K562 (cell line): ENCODE data around the gene ZNF629. TPM values are rescaled to one million over a fixed set of nuclear protein-coding genes. Genes with fewer than 3 reads are reported as not detected.

ENCODE experiments used
- ARNT ChIP-seq, 2 experiments: fragments of 450-650 bp; IDR thresholded peaks; 2 replicates each; pipeline ENCODE4 v1.6.1; 2016; ENCODE audit warnings: mild to moderate bottlenecking in 1 of 2
- CREBBP ChIP-seq: IDR thresholded peaks from one replicate; pipeline ENCODE4 v1.6.1; 2012; ENCODE audit warnings: low read depth, mild to moderate bottlenecking, control low read depth, inconsistent platforms, low read length
- CSDE1 ChIP-seq, 2 experiments: fragments of 450-650 bp; IDR thresholded peaks; 2 replicates each; pipeline ENCODE4 v1.6.1; 2016; ENCODE audit warnings: mild to moderate bottlenecking in 1 of 2
- E2F8 ChIP-seq: fragments of 450-650 bp; IDR thresholded peaks from 2 replicates; pipeline ENCODE4 v1.7.1; 2018; ENCODE audit warnings: mild to moderate bottlenecking, low read depth; ENCODE audit not compliant: partially characterized antibody
- HDGF ChIP-seq: fragments of 450-650 bp; IDR thresholded peaks from 2 replicates; pipeline ENCODE4 v1.6.1; 2016
- HNRNPUL1 ChIP-seq: fragments of 200-400 bp; formaldehyde crosslinking; IDR thresholded peaks from 2 replicates; pipeline ENCODE4 v1.6.1; 2017; ENCODE audit warnings: low read length
- MBD1 ChIP-seq: fragments of 250-450 bp; sonication (Bioruptor Pico); IDR thresholded peaks from 2 replicates; pipeline ENCODE4 v1.8.0; 2022; ENCODE audit warnings: inconsistent platforms
- NR2C2 ChIP-seq, 2 experiments: fragments of 200-800 bp in 1 of 2; sonication (Bioruptor generic) in 1 of 2; sonication (generic) in 1 of 2; formaldehyde crosslinking in 1 of 2; IDR thresholded peaks; 2 replicates each; pipeline versions ENCODE4 v1.6.1 to v1.8.0; 2016 to 2022; ENCODE audit warnings: mild to moderate bottlenecking in 1 of 2, missing compliant biosample characterization in 1 of 2, missing genetic modification characterization in 1 of 2, missing genetic modification reagents in 1 of 2
- PYGO2 ChIP-seq: fragments of 450-650 bp; IDR thresholded peaks from 2 replicates; pipeline ENCODE4 v1.6.1; 2016; ENCODE audit warnings: mild to moderate bottlenecking, missing genetic modification characterization, moderate library complexity, missing compliant biosample characterization
- SMAD2 ChIP-seq: fragments of 150-350 bp; IDR thresholded peaks from 2 replicates; pipeline ENCODE4 v1.6.1; 2014; ENCODE audit warnings: low read depth, mild to moderate bottlenecking, low read length
- SMARCE1 ChIP-seq: fragments of 450-650 bp; IDR thresholded peaks from 2 replicates; pipeline ENCODE4 v1.7.1; 2016; ENCODE audit warnings: mild to moderate bottlenecking
- TGIF2 ChIP-seq: sonication (generic); formaldehyde crosslinking; IDR thresholded peaks from 2 replicates; pipeline ENCODE4 v1.8.1; 2022; ENCODE audit warnings: mild to moderate bottlenecking, missing genetic modification reagents, moderate library complexity
- ZNF699 ChIP-seq: fragments of 250-450 bp; sonication (Bioruptor Pico); IDR thresholded peaks from 2 replicates; pipeline ENCODE4 v1.8.0; 2021; ENCODE audit warnings: mild to moderate bottlenecking, moderate library complexity; ENCODE audit not compliant: insufficient replicate concordance
- polyA plus RNA-seq, 8 experiments: library from polyadenylated mRNA; depleted of rRNA in 4 of 8; stranded (reverse) in 5 of 8; unstranded in 3 of 8; fragments of >200 nt; fragmentation: Nextera tagmentation in 2 of 8; fragmentation: Illumina TruSeq in 1 of 8; extraction: Ambion mirVana in 2 of 8; extraction: Trizol in 1 of 8; gene quantifications; 2 replicates each; pipeline versions ENCODE4 v1.2.1 to v1.2.3, GENCODE V29; 2011 to 2014; ENCODE audit warnings: inconsistent platforms in 1 of 8, missing spikeins in 1 of 8
- total RNA-seq, 7 experiments: library from RNA; depleted of rRNA in 6 of 7; stranded (reverse); fragments of >200 nt in 6 of 7; fragmentation: Illumina TruSeq in 2 of 7; extraction: Trizol in 2 of 7; gene quantifications; 2 replicates each; pipeline versions ENCODE4 v1.2.1 to v1.2.3, GENCODE V29; 2011 to 2021; ENCODE audit warnings: low replicate concordance in 1 of 7
- TF ChIP-seq, protein P1 (sequence below), 2 experiments: fragments of 450-650 bp in 1 of 2; sonication (generic) in 1 of 2; formaldehyde crosslinking in 1 of 2; IDR thresholded peaks in 1 of 2; conservative IDR thresholded peaks in 1 of 2; 2 replicates each; pipeline versions ENCODE4 v1.6.1 to v1.8.1; 2016 to 2023; ENCODE audit warnings: mild to moderate bottlenecking in 2 of 2, moderate library complexity in 2 of 2, inconsistent platforms in 1 of 2, missing genetic modification reagents in 1 of 2
- TF ChIP-seq, protein P2 (sequence below): fragments of 250-450 bp; sonication (Bioruptor Pico); IDR thresholded peaks from 2 replicates; pipeline ENCODE4 v1.5.0; 2021
- TF ChIP-seq, protein P3 (sequence below): fragments of 250-450 bp; sonication (Bioruptor Pico); IDR thresholded peaks from 2 replicates; pipeline ENCODE4 v1.5.0; 2020; ENCODE audit warnings: mild to moderate bottlenecking, borderline replicate concordance

ZNF629 gene
- total and polyA plus RNA-seq, 9 of the 15 experiments (the other 6 are each of a cell fraction or from before 2014, with no cell fraction given), result 0.44 to 18.8 (median 7.4) TPM

DNA sequence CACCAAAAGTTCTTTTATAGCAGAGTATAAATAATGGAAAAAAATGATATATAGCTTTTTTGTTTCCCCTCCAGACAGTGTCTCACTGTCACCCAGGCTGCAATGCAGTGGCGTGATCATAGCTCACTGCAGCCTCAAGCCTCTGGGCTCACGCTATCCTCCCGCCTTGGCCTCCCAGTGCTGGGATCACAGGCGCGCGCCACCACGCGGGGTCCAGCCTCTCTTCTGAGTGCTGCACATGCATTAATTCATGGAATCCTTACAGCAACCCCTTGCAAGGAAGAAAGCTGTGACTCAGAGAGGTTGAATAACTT, 18.0 kb upstream of the ZNF629 start (continued):
- no peak for TF ChIP-seq SMAD2
- no peak for TF ChIP-seq SMARCE1
- no peak for TF ChIP-seq NR2C2 (CRISPR knock-in tag; IDR thresholded peaks at IDR 0.05)
- TF ChIP-seq NR2C2 (tag; IDR thresholded peaks at IDR 0.05), result no peak
- TF ChIP-seq, protein P1, sequence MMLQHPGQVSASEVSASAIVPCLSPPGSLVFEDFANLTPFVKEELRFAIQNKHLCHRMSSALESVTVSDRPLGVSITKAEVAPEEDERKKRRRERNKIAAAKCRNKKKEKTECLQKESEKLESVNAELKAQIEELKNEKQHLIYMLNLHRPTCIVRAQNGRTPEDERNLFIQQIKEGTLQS (IDR thresholded peaks at IDR 0.05), result 0 out of 2 replicates have a peak, but pooled peaks have one; percentile 29
- TF ChIP-seq, protein P1 (CRISPR knock-in tag; conservative IDR thresholded peaks at IDR 0.05), result no peak
- TF ChIP-seq CSDE1 (IDR thresholded peaks at IDR 0.05), result no peak
- TF ChIP-seq, protein P2, sequence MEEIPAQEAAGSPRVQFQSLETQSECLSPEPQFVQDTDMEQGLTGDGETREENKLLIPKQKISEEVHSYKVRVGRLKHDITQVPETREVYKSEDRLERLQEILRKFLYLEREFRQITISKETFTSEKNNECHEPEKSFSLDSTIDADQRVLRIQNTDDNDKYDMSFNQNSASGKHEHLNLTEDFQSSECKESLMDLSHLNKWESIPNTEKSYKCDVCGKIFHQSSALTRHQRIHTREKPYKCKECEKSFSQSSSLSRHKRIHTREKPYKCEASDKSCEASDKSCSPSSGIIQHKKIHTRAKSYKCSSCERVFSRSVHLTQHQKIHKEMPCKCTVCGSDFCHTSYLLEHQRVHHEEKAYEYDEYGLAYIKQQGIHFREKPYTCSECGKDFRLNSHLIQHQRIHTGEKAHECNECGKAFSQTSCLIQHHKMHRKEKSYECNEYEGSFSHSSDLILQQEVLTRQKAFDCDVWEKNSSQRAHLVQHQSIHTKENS (CRISPR knock-in tag), result no peak
- peak; percentile 93; the same call in 1 of the 2 replicates for TF ChIP-seq HDGF
- peak in 1 of 2 experiments; percentile 34; a peak in 1 of 4 replicates for TF ChIP-seq ARNT (IDR thresholded peaks at IDR 0.05)
- TF ChIP-seq, protein P3, sequence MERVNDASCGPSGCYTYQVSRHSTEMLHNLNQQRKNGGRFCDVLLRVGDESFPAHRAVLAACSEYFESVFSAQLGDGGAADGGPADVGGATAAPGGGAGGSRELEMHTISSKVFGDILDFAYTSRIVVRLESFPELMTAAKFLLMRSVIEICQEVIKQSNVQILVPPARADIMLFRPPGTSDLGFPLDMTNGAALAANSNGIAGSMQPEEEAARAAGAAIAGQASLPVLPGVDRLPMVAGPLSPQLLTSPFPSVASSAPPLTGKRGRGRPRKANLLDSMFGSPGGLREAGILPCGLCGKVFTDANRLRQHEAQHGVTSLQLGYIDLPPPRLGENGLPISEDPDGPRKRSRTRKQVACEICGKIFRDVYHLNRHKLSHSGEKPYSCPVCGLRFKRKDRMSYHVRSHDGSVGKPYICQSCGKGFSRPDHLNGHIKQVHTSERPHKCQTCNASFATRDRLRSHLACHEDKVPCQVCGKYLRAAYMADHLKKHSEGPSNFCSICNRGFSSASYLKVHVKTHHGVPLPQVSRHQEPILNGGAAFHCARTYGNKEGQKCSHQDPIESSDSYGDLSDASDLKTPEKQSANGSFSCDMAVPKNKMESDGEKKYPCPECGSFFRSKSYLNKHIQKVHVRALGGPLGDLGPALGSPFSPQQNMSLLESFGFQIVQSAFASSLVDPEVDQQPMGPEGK, result no peak
- TF ChIP-seq ZNF699 (CRISPR knock-in tag), result no peak
- TF ChIP-seq MBD1 (CRISPR knock-in tag), result 0 out of 2 replicates have a peak, but pooled peaks have one; percentile 75
- no peak for TF ChIP-seq CREBBP
- TF ChIP-seq E2F8, result no peak
- no peak for TF ChIP-seq HNRNPUL1
- TF ChIP-seq TGIF2 (CRISPR knock-in tag), result no peak
- no peak for TF ChIP-seq PYGO2 (tag)
